Measurements from ENCODE around the gene MDFIC. TPM values are rescaled to one million over a fixed set of nuclear protein-coding genes. Genes with fewer than 3 reads are reported as not detected.

Gene MDFIC
- total RNA-seq, 1 donor from 2014 or later: 8.7 TPM

- Histone ChIP-seq H3K36me3 (ENCODE audit: control insufficient read depth, insufficient read depth, low read length) (no peaks in the 10 kb centered on the region), H3K27me3 (ENCODE audit: control insufficient read depth, insufficient read depth, low read length) (no peaks in the 10 kb centered on the region), H3K4me3 (ENCODE audit: low read depth, low read length) (no peak overlapping the region)
- DNase-seq (ENCODE audit: low read depth) (peak; percentile 78), FAIRE-seq (no peak)
- no peak for TF ChIP-seq CTCF (IDR thresholded peaks at IDR 0.05; ENCODE audit: insufficient read depth, low read length, severe bottlenecking)
These were observed 146.3 kb downstream of the MDFIC start for GRCh38 chr7:115068220-115068619.
